Measurements from ENCODE around the gene FGD5.

GRCh38 chr3:14785207-14786155, 33.3 kb upstream of the FGD5 start:
- TF ChIP-seq POLR2AphosphoS5 (IDR thresholded peaks at IDR 0.05; ENCODE audit: low read depth, low read length) (no peak), REST (IDR thresholded peaks at IDR 0.05; ENCODE audit: insufficient read depth in 1 of 2, low read depth in 2 of 2, low read length in 2 of 2) (no peak), TAF1 (IDR thresholded peaks at IDR 0.05; ENCODE audit: borderline replicate concordance, insufficient read depth, low read length) (no peak), SIN3A (IDR thresholded peaks at IDR 0.05; ENCODE audit: borderline replicate concordance, insufficient read depth, low read length) (no peak)

Measured in PFSK-1 (cell line).